HS-5 (cell line): ENCODE data around the gene IP6K3.

Source experiments
- DNase-seq: peaks from one replicate; pipeline ENCODE4 v3.0.0-alpha.2; 2012; ENCODE audit warnings: low read depth

Gene IP6K3

DNA sequence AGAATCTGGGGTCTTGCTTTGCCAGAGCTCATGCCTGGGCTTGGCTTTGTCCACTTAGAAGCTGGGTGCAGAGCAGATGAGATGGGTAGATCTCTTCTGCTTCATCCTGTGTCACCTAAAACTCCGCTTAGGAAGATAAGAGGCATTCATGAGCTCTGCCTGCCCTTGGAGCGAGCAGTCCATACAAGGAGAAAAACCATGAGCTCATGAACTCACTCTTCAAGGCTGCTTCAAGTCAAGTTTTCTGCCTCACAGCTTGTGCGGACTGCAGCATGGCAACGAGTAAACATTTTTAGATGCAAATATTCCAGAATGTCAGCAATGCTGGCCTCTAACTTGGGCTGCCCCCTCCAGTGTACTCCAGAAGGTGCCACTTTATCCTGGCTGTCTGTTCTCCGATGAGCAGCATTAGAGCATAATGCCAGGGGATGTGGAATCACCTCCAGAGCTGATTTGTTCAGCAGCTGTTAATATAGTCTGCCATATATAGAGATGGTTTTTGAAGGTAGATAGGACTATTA lies 24.5 kb downstream of the IP6K3 start:
- DNase-seq = no peak

DNA sequence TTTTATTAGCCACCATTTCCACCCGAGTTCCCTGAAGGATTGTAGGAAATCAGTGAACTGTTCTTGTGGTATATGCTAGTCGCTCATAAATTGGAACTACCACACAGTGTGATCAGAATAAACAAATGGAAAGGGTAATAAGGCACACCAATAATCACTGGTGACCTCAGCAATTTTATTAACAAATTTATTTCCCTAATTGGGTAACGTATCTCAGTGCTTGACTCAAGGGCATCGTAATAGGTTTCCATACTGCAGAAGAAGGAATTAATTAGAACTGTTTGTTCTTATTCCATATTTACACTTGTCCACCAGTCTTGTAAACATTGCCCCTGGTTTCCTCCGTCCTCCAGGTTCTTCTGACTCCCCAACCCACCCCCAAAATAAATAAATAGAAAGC lies 25.2 kb downstream of the IP6K3 start:
- DNase-seq = no peak

DNA sequence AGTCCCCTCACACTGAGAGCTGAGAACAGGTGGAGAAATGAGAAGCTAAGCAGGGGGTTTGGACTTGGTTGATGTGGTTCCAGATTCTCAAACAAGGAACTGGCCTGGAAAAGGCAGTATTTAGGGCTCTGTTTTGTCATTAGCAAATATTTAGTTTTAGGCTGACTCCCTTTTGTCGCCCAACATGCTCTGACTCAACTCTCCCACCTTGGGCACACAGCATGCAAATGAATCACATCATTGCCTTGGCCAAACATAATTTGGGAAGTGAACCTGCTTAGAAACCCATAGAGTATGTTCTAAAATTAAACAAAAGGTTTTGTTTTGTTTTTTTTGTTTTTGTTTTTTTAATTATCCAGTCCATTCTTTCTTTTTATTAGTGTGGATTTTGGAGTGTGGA lies 25.7 kb downstream of the IP6K3 start:
- DNase-seq = no peak

DNA sequence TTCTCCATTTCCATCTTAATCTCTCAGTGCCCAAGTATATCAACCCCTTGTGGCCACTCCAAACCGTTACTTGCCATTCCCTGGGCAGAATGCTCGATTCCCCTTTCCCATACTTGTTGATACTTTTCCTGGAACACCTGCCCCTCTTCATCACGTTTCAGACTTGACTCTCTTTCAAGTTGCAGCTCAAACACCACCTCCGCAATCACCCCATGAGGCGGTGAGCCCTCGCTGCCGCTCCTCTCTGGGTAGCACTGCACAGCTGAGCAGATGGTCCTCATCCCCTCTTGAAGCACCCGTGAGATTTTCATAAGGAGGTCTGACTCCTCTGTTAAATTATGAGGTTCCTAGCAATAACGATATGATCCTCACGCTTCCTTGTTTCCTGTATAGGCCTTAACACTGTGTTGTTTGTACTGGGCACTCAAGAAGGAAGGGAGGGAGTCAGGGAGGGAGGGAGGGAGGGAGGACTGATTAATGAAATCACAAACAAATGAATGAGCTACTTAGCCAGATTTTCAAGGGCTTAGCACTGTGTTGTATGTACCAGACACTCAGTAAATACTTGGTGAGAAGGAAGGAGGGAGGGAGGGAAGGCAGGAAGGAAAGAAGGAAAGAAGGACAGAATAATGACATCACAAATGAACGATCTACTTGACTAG lies 27.2 kb downstream of the IP6K3 start:
- no peak for DNase-seq

DNA sequence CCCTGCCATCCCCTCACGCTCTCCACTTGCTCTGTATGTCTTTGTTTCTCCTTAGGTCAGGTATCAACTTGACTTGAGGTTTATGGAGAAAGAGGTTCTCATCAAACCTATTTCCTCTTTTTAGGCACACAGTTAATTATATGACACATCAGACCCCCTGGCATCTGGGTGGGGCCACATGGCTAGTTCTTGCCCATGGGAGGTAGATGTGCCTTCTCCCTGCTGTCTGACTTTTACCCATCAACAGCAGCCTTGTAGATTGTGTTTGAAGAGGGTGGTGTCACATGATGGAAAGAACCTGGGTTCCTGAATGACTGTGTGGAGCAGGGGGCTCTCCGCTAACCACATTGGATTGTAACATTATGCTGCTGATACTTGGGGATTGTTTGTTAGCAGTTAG lies 28.0 kb downstream of the IP6K3 start:
- no peak for DNase-seq

DNA sequence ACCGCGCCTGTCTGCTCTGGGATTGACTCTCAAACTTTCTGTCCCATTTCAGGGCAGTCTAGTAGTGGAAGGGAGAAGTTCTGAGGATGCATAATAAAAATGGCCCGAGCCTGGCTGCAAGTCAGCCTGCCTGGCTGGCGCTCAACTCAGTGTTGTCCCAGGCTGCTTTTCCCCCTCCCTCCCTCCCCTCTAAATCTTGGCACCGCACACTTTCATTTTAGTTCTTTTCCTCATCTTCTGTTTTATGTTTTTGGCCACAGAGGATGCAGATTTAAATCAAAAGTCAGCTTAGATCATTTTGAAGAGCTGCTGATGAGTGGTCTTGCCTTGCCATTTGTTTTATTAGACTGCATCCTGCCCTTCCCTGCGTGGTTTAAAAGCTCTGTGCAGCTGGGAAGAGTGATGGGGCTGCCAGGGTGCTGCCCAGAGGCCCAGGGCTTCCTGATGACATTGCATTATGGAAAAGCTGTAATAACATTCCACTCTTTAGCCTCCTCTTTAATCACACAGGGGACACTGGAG lies 28.7 kb downstream of the IP6K3 start:
- no peak for DNase-seq

DNA sequence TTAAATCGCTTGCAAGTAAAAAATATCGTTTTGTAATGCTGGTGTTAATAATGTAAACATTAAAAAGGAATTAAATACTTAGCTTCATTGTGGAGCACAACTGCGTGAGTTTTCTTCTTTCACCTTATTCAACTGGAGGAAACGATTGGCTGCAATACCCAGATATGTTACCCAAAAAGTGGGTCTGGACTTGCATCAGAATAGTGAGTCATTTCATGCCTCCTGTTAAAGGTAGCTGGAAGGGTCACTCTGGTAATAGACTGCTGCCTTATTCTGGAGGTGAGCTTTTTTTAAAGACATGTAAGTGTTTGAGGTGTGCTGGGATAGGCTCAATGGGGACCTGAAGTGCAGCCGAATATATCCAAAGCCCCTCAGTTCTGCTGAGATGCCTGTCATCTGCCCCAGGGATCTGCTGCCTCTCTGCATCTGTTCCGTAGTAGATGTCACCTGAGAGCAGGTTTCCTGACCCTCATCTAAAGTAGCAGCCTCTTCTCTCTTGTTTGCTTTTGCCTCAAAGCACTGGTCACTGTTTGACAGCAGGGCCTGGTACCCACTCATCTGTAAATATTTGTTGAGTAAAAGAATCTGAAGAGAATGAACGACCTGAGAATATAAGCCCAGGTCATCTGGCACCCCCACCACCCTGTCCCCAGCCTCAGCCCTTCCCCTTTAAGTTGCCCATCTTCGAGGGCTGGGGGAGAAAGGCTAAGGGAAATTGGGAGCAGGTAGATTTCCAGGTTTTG lies 29.6 kb downstream of the IP6K3 start:
- DNase-seq = no peak

DNA sequence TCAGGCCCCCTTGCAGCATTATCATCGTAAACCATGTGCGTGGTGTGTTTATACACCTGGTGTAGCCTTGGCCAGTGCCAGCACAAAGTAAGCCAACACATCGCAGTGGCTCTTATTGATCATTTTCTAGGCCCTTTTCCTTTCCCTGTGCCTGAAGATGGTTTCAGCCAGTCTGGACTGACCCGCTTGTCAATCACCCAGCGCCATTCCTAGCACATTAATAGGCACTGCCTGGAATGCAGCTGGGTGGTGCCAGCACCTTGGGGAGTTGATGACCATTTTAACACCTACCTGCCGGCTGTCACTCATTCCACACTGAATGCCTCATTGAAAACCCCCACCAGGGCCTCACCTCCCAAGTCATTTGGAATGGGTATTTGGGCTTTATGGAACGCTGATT lies 30.3 kb downstream of the IP6K3 start:
- no peak for DNase-seq

DNA sequence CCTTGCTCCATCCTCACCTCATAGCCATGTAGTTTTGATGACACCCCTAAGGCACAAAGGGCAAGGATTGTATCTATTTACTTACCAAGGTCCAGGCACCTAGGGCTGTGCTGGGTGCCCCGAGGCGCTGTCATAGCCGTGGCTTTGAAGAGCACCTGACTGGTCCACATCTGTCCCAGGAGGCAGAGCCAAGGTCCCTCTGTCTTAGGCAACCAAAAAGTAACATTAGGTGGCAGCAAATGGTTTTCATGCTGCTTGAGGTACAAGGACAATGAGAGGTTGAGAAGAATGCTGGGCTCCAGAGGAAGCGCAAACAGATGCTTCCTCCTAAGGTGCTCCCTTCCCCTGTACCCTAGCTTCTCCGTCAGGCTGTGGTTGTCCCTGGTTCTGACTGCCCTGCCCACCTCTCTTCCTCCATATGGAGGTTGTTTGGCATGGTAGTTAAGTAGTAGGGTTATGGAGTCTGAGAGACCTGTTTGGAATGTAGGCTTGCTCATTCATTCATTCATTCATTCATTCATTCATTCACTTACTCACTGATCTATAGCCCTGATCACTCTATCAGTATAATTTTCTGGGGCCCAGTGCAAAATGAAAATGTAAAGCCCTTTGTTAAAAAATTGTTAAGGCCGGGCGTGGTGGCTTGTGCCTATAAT lies 32.2 kb downstream of the IP6K3 start:
- no peak for DNase-seq

DNA sequence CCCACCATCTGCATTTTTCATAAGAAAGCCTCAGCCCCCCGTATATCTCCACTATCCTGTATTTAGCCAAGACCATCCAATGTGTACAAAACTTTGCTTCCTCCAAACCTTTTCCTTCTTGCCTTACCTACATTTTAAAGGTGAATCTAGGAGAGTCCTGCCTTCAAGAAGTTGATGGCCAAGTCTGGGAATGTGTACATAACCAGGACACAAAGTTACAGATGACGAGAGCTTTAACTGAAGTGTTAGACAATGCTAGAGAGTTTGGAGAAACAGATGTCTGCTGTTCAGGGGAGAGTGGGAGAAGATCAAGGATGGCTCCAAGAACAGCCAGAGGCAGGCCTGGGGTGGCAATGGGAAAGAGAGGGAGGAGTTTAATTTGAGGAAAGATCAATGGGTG lies 32.9 kb downstream of the IP6K3 start:
- no peak for DNase-seq

DNA sequence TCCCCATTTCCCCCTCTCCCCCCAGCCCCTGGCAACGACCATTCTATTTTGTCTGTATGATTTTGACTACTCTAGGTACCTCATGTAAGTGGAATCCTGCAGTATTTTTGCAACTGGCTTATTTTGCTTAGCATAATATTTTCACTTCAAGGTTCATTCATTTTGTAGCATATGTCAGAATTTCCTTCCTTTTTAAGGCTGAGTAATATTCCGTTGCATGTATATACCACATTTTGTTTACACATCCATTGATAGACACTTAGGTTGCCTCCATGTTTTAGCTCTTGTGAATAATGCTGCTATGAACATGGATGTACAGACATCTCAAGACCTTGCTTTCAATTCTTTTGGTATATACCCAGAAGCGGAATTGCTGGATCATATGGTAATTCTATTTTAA lies 33.8 kb downstream of the IP6K3 start:
- DNase-seq = no peak

DNA sequence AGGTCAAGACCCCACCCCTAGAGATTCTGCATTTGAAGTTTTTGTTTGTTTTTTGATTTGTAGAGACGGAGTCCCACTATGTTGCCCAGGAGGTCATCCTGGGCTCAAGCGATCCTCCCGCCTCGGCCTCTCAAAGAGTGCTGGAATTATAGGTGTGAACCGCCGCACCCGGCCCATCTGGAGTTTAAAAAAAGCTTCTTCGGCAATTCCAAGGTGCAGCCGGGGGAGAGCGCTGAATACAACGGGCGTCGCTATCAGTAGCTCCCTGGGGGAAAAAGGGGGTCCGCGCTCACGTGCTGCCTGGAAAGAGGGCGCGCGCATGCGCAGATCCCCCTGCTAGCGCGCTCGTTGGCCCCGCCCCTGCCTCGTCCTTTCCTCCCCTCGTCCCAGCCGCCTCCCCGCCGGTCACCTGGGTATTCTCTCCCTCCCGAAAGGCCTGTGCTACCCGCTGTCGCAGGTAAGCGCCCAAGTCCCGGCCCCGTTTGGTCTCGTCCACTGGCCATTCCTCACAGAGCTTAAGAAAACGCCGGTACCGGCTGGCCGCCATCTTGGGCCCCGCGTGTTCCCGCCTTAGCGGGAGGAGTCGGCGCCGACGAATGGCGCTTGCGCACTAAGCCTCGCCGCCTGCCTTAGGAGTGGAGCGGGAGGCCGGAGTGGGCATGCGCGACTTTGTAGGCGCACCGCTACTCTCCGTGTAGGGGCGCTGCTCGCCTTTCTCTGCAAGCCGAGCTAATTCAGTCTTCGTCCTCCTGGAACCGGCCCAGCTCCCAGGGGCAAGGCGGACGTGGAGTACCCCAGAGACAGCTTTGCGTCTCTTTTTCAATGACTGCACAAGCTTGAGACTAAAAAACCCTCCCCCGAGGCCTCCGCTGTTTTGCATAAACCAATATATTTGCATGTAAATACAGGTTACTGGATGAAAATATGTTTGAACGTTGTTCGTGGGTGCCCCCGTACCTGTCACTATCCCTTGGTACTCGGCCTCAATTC lies 35.3 kb downstream of the IP6K3 start, which contains the start of gene UQCC2:
UQCC2 (minus strand) TSS at position 561 of the 990 bp plus-strand sequence; CDS start at position 547, 14 bp downstream.
- peak; percentile 85 for DNase-seq

DNA sequence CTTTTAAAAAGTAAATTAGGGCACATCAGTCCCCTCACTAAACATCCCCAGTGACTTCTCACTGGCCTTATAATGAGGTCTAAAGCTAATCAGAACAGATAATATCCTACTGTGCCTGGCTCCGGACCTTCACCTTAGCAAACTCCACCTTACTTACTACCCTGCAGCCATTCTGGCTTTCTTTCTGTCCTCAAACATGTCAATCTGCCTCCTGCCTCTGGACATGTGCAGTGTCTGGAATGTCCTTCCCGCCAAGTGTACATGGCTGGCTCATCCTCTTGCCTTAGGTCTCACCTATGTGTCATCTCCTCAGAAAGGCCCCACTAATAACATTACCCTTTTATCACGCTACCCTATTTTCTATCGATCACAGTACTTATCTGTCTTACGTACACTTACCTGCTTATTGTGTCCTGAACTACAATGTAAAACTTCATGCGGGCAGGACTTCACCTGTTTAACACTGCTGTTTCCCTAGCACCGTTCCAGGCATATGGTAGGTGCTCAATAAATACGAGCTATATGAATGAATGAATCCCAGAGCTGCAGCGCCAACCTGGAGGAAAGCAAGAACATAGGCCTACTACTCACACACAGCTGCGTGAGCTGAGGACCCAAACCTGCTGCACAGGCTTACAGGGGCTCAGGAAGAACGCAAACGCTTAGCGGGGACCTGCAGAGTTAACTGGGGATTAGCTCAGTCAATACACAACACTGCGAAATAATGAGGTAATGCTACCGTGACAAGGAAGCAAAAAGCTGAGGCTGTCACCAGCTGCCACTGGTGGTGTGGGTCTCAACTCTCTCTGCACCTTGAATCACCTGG lies 36.2 kb downstream of the IP6K3 start:
- DNase-seq = no peak

DNA sequence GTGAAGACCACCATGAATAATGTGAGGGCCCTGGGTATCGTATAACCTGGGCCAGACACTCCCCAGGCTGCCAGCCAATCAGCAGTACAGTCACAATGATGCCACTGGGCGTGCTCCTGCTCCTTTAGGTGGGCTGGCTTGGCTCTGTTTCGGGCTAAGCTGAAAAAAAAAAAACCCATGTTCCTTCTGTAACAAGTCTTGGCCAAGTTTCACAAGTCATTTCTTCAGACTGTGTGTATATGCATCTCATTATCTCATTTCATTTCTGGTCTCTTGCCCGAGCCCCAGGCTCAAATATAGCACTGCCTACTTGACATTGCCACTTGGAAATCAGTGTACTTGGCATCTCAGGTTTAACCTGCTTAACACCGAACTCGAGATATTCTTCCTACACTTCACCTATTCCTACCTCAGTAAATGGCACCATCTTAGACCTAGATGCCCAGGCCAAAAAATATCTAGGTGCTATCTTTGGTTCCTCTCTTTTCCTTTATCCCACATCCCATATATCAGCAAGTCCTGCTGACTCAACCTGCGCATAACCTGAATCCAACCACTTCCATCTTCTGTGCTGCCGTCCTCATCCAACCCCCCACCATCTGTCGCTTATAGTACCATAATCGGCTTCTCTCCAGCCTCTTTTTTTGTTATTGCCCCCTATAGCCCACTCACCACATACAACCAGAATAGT lies 37.0 kb downstream of the IP6K3 start:
- no peak for DNase-seq

DNA sequence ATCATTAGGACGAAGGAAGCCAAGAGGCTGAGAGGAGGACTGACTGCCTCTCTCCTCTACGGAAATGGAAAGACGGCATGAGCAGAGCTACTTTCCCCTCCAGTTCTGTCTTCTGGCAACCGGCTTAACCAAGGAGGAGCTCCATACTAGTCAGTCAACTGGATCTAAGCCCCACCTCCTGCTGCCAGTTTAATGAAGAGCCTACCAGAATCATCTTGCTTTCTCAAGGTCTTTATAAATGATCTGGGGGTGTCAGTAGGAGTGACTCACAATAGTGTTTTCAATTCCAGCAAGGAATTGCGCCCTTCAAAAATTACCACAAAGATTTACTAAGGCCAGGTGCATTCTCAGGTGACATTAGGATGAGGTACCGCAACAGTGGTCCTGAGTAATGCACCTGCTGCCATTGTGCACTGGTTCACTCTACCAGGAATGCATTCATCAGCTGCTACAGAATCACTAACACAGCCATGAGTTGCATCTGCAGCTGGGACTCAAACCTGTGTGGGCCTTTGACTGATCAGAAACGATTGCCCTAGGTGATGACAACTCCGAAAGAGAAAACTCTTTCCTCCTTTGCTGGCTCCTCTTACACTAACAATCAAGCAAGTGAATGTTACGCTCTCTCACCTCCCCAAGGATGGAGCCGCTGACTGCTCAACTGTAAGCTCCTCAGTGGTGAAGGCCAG lies 38.0 kb downstream of the IP6K3 start:
- DNase-seq = no peak

DNA sequence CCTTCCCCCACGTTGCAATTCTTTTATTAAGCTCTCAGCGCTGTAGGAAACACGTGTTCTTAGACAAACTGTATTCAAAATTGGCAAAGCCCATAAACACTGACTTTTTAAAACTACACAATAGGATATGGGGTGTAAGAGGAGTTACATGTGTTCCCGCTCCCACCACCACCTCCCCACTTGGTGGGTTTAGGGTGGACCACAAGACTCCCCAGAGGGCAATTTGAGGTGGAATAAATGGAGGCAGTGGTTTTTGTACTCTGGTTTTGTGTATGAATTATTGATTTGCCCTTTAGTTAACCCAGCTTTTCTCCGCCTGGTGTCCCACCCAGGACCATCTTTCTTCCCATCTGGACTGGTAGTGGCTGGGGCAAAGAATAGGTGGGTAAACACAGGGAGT lies 38.9 kb downstream of the IP6K3 start:
- DNase-seq = no peak

DNA sequence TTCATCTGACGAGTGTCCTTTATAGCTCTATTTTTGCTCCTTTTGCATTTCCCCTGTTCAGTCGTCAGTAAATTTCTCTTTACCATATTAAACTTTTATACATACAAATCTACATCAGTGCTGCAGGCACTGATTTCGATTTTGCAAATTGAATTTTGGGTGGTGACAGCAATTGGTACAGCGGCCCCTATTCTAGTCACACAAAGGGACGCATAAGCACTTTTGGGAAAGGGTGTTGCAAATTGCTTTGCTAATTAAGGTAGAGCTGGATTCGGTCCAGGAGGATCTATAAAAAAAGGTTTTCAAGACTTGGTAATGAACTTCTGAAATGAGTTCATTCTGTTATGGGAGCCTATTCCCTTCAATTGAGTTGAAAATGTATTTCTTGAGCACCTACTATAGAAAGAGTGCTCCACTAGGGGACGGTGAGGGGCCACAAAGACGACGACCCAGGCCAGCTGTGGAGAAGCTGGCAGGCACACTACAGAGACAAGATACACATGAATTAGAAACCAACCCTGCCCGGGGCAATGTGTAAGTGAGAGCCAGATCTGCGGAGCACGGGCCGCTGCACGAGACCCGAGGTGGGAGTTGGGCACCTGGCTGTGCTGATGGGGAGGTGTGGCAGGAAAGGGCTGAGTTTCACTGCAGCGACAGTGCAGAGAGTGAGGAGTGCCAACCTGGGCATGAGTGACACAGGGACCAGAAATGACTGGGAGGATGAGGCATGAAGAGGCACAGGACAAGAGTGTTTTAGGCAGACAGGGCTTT lies 40.6 kb downstream of the IP6K3 start:
- no peak for DNase-seq

DNA sequence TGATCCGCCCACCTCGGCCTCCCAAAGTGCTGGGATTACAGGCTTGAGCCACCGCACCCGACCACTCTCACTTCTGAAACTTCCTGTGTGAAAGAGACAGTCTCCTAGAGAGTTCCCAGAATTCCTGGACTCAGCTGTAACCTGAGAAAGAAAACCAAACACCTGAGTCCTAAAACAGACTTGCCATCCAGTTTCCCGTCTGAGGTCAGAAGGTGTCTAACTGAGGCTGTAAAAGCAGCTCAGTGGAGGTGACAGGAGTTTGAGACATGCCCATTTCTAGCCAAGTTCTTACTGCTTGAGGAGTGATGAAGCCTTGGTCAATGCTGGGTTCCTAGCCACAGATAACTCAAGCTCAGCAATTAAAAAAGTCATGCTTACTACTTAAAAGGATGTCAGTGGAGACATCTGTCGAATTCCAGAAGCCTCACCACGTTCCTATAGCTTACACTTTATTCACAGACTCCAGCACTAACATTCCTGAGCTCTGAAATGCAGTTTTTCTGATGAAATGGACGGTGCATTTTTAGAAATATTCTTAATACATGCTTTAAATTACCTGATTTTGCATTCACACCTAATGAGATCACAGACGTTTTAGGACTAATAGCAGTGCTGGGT lies 41.3 kb downstream of the IP6K3 start:
- DNase-seq = no peak
